K562 (cell line): Measurements from ENCODE around the gene CDKN2D. TPM values are rescaled to one million over a fixed set of nuclear protein-coding genes. Genes with fewer than 3 reads are reported as not detected.

ENCODE experiments used
- BRF1 ChIP-seq: IDR thresholded peaks from 3 replicates; pipeline ENCODE4 v1.6.1; 2011; ENCODE audit warnings: borderline replicate concordance, mild to moderate bottlenecking; ENCODE audit not compliant: insufficient read length; ENCODE audit errors: extremely low read depth
- CBX5 ChIP-seq: IDR thresholded peaks from 2 replicates; pipeline ENCODE4 v1.6.1; 2014; ENCODE audit warnings: low read depth, borderline replicate concordance
- CHD2 ChIP-seq: IDR thresholded peaks from 2 replicates; pipeline ENCODE4 v1.6.1; 2011; ENCODE audit warnings: low read depth, low read length
- CTCF ChIP-seq, 3 experiments: IDR thresholded peaks in 2 of 3; conservative IDR thresholded peaks in 1 of 3; 2 replicates each; pipeline ENCODE4 v1.5.1; 2011 to 2012; ENCODE audit warnings: low read length in 3 of 3, mild to moderate bottlenecking in 3 of 3, control low read depth in 2 of 3, improper control_type of control experiment in 1 of 3, inconsistent platforms in 1 of 3, low read depth in 1 of 3, mixed read lengths in 1 of 3, moderate library complexity in 1 of 3; ENCODE audit not compliant: insufficient read depth in 2 of 3
- ERF ChIP-seq: fragments of 450-650 bp; formaldehyde crosslinking; IDR thresholded peaks from 2 replicates; pipeline ENCODE4 v1.4.0; 2020; ENCODE audit warnings: mild to moderate bottlenecking, mixed read lengths
- FOXK2 ChIP-seq, 2 experiments: fragments of 450-650 bp; IDR thresholded peaks in 1 of 2; conservative IDR thresholded peaks in 1 of 2; 2 replicates each; pipeline ENCODE4 v1.6.1; 2016; ENCODE audit warnings: low read depth in 2 of 2, mild to moderate bottlenecking in 1 of 2
- HNRNPL ChIP-seq: fragments of 200-400 bp; formaldehyde crosslinking; IDR thresholded peaks from 2 replicates; pipeline ENCODE4 v1.6.1; 2017; ENCODE audit warnings: low read depth, mild to moderate bottlenecking, low read length
- HNRNPLL ChIP-seq: fragments of 200-400 bp; formaldehyde crosslinking; IDR thresholded peaks from 2 replicates; pipeline ENCODE4 v1.6.1; 2017; ENCODE audit warnings: low read length, low read depth, mild to moderate bottlenecking; ENCODE audit not compliant: poor library complexity, severe bottlenecking
- KAT2B ChIP-seq: IDR thresholded peaks from one replicate; pipeline ENCODE4 v1.6.1; 2012; ENCODE audit warnings: low read depth, mild to moderate bottlenecking, control low read depth, inconsistent platforms, low read length, moderate library complexity
- MAZ ChIP-seq, 2 experiments: fragments of 450-650 bp in 1 of 2; sonication (generic) in 1 of 2; formaldehyde crosslinking; IDR thresholded peaks in 1 of 2; conservative IDR thresholded peaks in 1 of 2; 2 replicates each; pipeline versions ENCODE4 v1.4.0 to v1.5.0; 2020; ENCODE audit warnings: mild to moderate bottlenecking in 1 of 2, missing genetic modification reagents in 1 of 2
- NFYB ChIP-seq: IDR thresholded peaks from 2 replicates; pipeline ENCODE4 v1.6.1; 2011; ENCODE audit warnings: mild to moderate bottlenecking, moderate library complexity; ENCODE audit not compliant: insufficient read length; ENCODE audit errors: extremely low read depth
- PML ChIP-seq: IDR thresholded peaks from 2 replicates; pipeline ENCODE4 v1.6.1; 2012; ENCODE audit warnings: low read length, inconsistent platforms
- POLR2H ChIP-seq: IDR thresholded peaks from 2 replicates; pipeline ENCODE4 v1.6.1; 2016; ENCODE audit warnings: missing genetic modification characterization, low read depth, mild to moderate bottlenecking, control low read depth, missing compliant biosample characterization, moderate library complexity
- RAD51 ChIP-seq: fragments of 450-650 bp; IDR thresholded peaks from 2 replicates; pipeline ENCODE4 v1.7.1; 2016; ENCODE audit warnings: low read depth, mild to moderate bottlenecking, borderline replicate concordance
- SMAD4 ChIP-seq: fragments of 250-450 bp; sonication (Bioruptor Pico); conservative IDR thresholded peaks from 2 replicates; pipeline ENCODE4 v1.8.0; 2021; ENCODE audit warnings: inconsistent platforms, mild to moderate bottlenecking, moderate library complexity
- TAF1 ChIP-seq: IDR thresholded peaks from 2 replicates; pipeline ENCODE4 v1.6.1; 2011; ENCODE audit warnings: mild to moderate bottlenecking, low read length, moderate library complexity; ENCODE audit not compliant: insufficient read depth, control insufficient read depth, severe bottlenecking; ENCODE audit errors: extremely low read depth
- VEZF1 ChIP-seq: fragments of 200-800 bp; sonication (Bioruptor generic); IDR thresholded peaks from 2 replicates; pipeline ENCODE4 v1.6.1; 2017; ENCODE audit warnings: missing genetic modification characterization, missing compliant biosample characterization
- ZNF217 ChIP-seq: sonication (generic); formaldehyde crosslinking; IDR thresholded peaks from 2 replicates; pipeline ENCODE4 v1.8.0; 2022; ENCODE audit warnings: mild to moderate bottlenecking, missing genetic modification reagents
- ZNF695 ChIP-seq: fragments of 450-650 bp; formaldehyde crosslinking; IDR thresholded peaks from 2 replicates; pipeline ENCODE4 v1.4.0; 2020; ENCODE audit warnings: mild to moderate bottlenecking, moderate library complexity
- ZNF77 ChIP-seq: fragments of 250-450 bp; sonication (Bioruptor Pico); IDR thresholded peaks from 2 replicates; pipeline ENCODE4 v1.5.0; 2020
- polyA plus RNA-seq, 8 experiments: library from polyadenylated mRNA; depleted of rRNA in 4 of 8; stranded (reverse) in 5 of 8; unstranded in 3 of 8; fragments of >200 nt; fragmentation: Nextera tagmentation in 2 of 8; fragmentation: Illumina TruSeq in 1 of 8; extraction: Ambion mirVana in 2 of 8; extraction: Trizol in 1 of 8; gene quantifications; 2 replicates each; pipeline versions ENCODE4 v1.2.1 to v1.2.3, GENCODE V29; 2011 to 2014; ENCODE audit warnings: inconsistent platforms in 1 of 8, missing spikeins in 1 of 8
- total RNA-seq, 7 experiments: library from RNA; depleted of rRNA in 6 of 7; stranded (reverse); fragments of >200 nt in 6 of 7; fragmentation: Illumina TruSeq in 2 of 7; extraction: Trizol in 2 of 7; gene quantifications; 2 replicates each; pipeline versions ENCODE4 v1.2.1 to v1.2.3, GENCODE V29; 2011 to 2021; ENCODE audit warnings: low replicate concordance in 1 of 7
- TF ChIP-seq, protein P1 (sequence below), 2 experiments: fragments of 450-650 bp in 1 of 2; sonication (generic) in 1 of 2; formaldehyde crosslinking; conservative IDR thresholded peaks; 2 replicates each; pipeline versions ENCODE4 v1.4.0 to v1.8.1; 2020 to 2022; ENCODE audit warnings: mild to moderate bottlenecking in 1 of 2, missing genetic modification reagents in 1 of 2

The CDKN2D gene
- total and polyA plus RNA-seq, 9 of the 15 experiments (the other 6 are each of a cell fraction or from before 2014, with no cell fraction given) = 0.41 to 8.2 (median 3.7) TPM

- TF ChIP-seq ZNF77 (no peak), ZNF217 (CRISPR knock-in tag) (no peak), MAZ (CRISPR knock-in tag; conservative IDR thresholded peaks at IDR 0.05 in 1 of 2, IDR thresholded peaks at IDR 0.05 in 1 of 2) (peak; percentile 77 to 93), NFYB (peak; percentile 79), PML (peak; percentile 53; the same call in 1 of the 2 replicates), ZNF695 (CRISPR knock-in tag) (0 out of 2 replicates have a peak, but pooled peaks have one; percentile 46), KAT2B (no peak), BRF1 (no peak), HNRNPLL (peak; percentile 81), POLR2H (tag) (peak; percentile 87), RAD51 (no peak), SMAD4 (CRISPR knock-in tag) (peak; percentile 80), ERF (CRISPR knock-in tag) (peak; percentile 68; the same call in 1 of the 2 replicates), CBX5 (no peak), VEZF1 (peak; percentile 96), CHD2 (peak; percentile 84), HNRNPL (no peak), FOXK2 (conservative IDR thresholded peaks at IDR 0.05 in 1 of 2, IDR thresholded peaks at IDR 0.05 in 1 of 2; ENCODE audit: low read depth in 2 of 2) (peak; percentile 65 to 66; a peak in 3 of 4 replicates), CTCF (IDR thresholded peaks at IDR 0.05 in 2 of 3, conservative IDR thresholded peaks at IDR 0.05 in 1 of 3; ENCODE audit: insufficient read depth in 2 of 3, low read depth in 1 of 3, low read length in 3 of 3) (no peak), TAF1 (peak; percentile 51)
- TF ChIP-seq, protein P1, sequence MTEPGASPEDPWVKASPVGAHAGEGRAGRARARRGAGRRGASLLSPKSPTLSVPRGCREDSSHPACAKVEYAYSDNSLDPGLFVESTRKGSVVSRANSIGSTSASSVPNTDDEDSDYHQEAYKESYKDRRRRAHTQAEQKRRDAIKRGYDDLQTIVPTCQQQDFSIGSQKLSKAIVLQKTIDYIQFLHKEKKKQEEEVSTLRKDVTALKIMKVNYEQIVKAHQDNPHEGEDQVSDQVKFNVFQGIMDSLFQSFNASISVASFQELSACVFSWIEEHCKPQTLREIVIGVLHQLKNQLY (CRISPR knock-in tag; conservative IDR thresholded peaks at IDR 0.05) = no peak
Observed at GRCh38 chr19:10568826-10569651, at the start of gene CDKN2D (continued).
